HL-60 (cell line): ENCODE measurements around the gene LIPC.

Experiments used
- SPI1 ChIP-seq: IDR thresholded peaks from 2 replicates; pipeline ENCODE4 v1.6.1; 2012; ENCODE audit warnings: low read depth, mild to moderate bottlenecking, borderline replicate concordance
- TF ChIP-seq, protein P1 (sequence below): IDR thresholded peaks from one replicate; pipeline ENCODE4 v1.5.1; 2011; ENCODE audit warnings: low read length, control low read depth, inconsistent platforms; ENCODE audit not compliant: insufficient read depth

GRCh38 chr15:58524247-58524646, 92.5 kb downstream of the LIPC start:
- TF ChIP-seq, protein P1, sequence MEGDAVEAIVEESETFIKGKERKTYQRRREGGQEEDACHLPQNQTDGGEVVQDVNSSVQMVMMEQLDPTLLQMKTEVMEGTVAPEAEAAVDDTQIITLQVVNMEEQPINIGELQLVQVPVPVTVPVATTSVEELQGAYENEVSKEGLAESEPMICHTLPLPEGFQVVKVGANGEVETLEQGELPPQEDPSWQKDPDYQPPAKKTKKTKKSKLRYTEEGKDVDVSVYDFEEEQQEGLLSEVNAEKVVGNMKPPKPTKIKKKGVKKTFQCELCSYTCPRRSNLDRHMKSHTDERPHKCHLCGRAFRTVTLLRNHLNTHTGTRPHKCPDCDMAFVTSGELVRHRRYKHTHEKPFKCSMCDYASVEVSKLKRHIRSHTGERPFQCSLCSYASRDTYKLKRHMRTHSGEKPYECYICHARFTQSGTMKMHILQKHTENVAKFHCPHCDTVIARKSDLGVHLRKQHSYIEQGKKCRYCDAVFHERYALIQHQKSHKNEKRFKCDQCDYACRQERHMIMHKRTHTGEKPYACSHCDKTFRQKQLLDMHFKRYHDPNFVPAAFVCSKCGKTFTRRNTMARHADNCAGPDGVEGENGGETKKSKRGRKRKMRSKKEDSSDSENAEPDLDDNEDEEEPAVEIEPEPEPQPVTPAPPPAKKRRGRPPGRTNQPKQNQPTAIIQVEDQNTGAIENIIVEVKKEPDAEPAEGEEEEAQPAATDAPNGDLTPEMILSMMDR: no peak
- no peak for TF ChIP-seq SPI1
